ENCODE measurements around the gene LRCH1.

Gene LRCH1

DNA sequence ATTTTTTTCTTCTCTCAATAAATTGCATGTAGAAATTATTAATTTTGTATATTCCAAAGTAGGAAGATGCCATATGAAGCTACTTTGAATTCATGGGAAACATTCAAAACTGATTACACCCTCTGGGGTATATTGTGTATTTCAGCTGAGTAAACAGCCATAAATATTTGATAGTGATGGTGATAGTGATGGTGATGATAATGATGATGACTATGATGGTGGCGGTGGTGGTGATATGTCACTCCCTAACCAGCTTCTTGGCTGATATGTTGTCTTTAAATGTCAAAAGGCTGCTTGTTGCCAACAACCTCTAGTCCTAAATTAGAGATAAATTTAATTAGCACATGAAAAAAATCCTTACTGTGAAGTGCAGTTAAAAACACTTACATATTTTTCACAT is 102.0 kb downstream of the LRCH1 start:
- H3K4me3 ChIP-seq (ENCODE audit: low read depth, low read length): no peak overlapping the region
- H3K36me3 ChIP-seq (ENCODE audit: control insufficient read depth, insufficient read depth, low read length): no peaks in the 10 kb centered on the region
- H3K27me3 ChIP-seq (ENCODE audit: control insufficient read depth, insufficient read depth, low read length): no peaks in the 10 kb centered on the region
- no peak overlapping the region for H3K9ac ChIP-seq (ENCODE audit: low read depth, low read length)
- H3K4me1 ChIP-seq (ENCODE audit: control insufficient read depth, insufficient read depth, low read length): no peaks in the 10 kb centered on the region
- H3K9me3 ChIP-seq (ENCODE audit: control insufficient read depth, insufficient read depth, low read length): no peaks in the 10 kb centered on the region

DNA sequence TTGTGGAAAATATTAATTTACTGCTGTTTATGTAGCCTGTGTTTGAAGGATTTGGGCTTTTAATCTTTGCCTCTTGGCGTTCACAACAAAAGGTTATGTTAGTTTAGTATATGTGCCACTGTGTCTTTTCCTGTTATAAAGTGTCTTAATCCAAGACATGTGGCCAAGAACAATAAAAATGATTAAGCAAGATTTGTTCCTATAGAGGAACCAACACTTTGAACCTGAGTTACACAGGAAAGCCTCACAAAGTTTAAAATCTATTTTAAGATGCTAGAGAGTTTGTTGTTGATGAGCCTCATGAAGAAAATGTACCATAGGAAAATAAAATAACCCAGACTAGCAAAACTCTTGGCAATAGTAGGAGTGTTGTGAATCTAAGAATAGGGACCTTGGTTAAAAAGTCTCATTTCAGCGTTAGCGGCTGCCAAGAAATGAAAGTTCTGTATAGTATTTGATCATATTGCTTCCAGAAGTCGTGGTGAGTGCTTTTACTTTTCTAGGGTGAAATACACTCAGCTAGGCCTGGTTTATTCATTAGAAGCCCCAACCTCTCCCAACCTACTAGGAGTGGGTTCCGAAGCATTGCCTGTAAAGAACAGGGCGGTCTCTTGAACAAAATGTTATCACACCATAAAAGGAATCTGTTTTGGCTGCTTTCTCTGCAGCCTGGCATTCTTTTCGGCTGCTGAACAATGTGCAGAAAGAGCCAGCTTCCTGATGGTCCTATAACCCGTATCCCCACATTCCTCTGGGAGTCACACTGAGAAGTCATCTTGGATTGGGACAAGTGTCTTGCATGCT is 102.6 kb downstream of the LRCH1 start:
- H3K27me3 ChIP-seq (ENCODE audit: control insufficient read depth, insufficient read depth, low read length): no peaks in the 10 kb centered on the region
- H3K9ac ChIP-seq (ENCODE audit: low read depth, low read length): no peak overlapping the region
- no peaks in the 10 kb centered on the region for H3K9me3 ChIP-seq (ENCODE audit: control insufficient read depth, insufficient read depth, low read length)
- H3K4me1 ChIP-seq (ENCODE audit: control insufficient read depth, insufficient read depth, low read length): no peaks in the 10 kb centered on the region
- H3K36me3 ChIP-seq (ENCODE audit: control insufficient read depth, insufficient read depth, low read length): no peaks in the 10 kb centered on the region
- no peak overlapping the region for H3K4me3 ChIP-seq (ENCODE audit: low read depth, low read length)

DNA sequence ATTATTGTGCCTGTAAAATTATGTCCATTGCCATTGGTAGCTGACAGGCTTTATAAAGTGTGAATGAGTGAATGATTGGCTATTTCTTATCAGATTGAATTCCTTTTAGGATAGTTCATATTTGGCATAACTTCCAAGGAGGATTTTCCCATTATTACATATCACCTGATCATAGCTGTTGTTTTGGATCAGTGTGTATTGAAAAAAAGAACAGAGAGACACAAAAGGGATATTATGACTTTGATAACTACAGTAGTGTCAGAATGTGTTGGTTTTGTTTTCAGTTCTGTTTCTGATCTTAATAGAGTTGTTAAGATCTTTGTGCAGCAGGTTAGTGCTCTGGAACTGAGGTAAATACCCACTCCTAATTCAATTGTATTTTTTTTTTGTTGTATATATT is 103.8 kb downstream of the LRCH1 start:
- H3K4me3 ChIP-seq (ENCODE audit: low read depth, low read length): no peak overlapping the region
- no peaks in the 10 kb centered on the region for H3K9me3 ChIP-seq (ENCODE audit: control insufficient read depth, insufficient read depth, low read length)
- no peaks in the 10 kb centered on the region for H3K36me3 ChIP-seq (ENCODE audit: control insufficient read depth, insufficient read depth, low read length)
- H3K27me3 ChIP-seq (ENCODE audit: control insufficient read depth, insufficient read depth, low read length): no peaks in the 10 kb centered on the region
- no peaks in the 10 kb centered on the region for H3K4me1 ChIP-seq (ENCODE audit: control insufficient read depth, insufficient read depth, low read length)
- H3K9ac ChIP-seq (ENCODE audit: low read depth, low read length): no peak overlapping the region

DNA sequence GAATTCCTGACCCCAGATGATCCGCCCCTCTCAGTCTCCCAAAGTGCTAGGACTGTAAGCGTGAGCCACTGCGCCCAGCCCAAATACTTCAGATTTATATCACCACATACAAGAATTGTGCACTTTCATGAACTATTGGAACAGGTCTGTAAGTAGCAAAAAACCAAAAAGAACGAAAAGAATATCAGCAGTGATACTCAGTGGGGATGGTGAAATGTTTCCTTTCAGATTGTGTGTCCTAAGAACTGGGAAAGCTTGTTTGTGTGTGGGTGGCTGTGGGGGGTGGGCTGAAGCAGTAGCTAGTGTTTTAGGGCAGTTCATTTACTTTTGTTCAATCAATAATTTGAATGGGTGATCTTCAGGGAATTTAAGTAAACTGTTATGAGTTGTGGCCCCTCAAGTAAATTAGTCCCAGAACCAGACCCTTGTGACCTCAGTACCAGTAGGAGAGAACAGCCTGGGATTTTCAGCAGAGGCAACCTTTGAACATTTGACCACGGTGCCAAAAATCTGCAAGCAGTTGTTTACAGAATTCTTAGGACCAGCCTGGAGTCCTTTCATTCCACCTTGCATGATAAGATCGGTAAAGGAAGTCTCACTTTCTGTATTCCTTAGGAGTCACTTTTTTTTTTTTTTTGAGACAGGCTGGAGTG is 106.6 kb downstream of the LRCH1 start:
- Histone ChIP-seq H3K9me3 (ENCODE audit: control insufficient read depth, insufficient read depth, low read length) (no peaks in the 10 kb centered on the region), H3K4me3 (ENCODE audit: low read depth, low read length) (no peak overlapping the region), H3K36me3 (ENCODE audit: control insufficient read depth, insufficient read depth, low read length) (no peaks in the 10 kb centered on the region), H3K27me3 (ENCODE audit: control insufficient read depth, insufficient read depth, low read length) (no peaks in the 10 kb centered on the region), H3K4me1 (ENCODE audit: control insufficient read depth, insufficient read depth, low read length) (peaks cover 8% of the 10 kb centered on the region), H3K9ac (ENCODE audit: low read depth, low read length) (no peak overlapping the region)

DNA sequence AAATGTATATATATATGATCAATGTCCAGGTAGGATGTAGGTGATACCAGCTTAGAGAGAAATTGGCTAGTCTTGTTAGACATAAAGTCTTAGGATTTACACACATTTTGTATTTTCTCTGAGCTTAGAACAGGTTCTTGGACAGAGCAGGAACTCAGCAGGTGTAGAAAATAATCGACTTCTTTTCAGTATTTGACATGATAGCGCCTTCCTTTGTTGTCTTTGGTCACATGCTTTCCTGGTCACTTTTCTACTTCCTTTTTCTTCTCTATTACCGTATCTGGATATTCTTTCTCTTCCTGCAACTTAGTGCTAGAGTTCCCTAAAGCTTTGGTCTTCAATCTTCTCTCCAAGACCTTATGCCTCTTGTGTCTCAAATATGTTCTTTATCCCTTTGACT is 107.4 kb downstream of the LRCH1 start:
- Histone ChIP-seq H3K9ac (ENCODE audit: low read depth, low read length) (no peak overlapping the region), H3K4me3 (ENCODE audit: low read depth, low read length) (no peak overlapping the region), H3K4me1 (ENCODE audit: control insufficient read depth, insufficient read depth, low read length) (peaks cover 12% of the 10 kb centered on the region), H3K9me3 (ENCODE audit: control insufficient read depth, insufficient read depth, low read length) (no peaks in the 10 kb centered on the region), H3K36me3 (ENCODE audit: control insufficient read depth, insufficient read depth, low read length) (no peaks in the 10 kb centered on the region), H3K27me3 (ENCODE audit: control insufficient read depth, insufficient read depth, low read length) (no peaks in the 10 kb centered on the region)

DNA sequence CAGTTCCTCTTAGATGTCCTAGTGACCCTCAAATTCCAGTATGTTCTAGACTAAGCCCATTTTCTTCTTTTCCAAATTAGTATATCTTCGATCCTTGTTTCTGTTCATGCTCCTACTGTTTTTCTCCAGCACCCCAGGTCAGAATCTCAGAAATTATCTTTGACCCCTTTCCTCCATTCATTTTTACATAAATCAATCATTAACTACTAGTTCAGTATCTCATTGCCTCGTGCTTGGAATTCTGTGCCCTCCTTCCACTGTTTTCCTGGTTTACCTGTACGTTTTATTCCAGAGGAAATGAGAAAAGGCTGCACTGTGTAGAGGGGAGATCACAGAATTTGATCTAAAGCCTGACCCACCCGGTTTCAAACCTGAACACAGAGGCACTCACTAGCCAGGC is 107.9 kb downstream of the LRCH1 start:
- Histone ChIP-seq H3K36me3 (ENCODE audit: control insufficient read depth, insufficient read depth, low read length) (no peaks in the 10 kb centered on the region), H3K4me1 (ENCODE audit: control insufficient read depth, insufficient read depth, low read length) (peaks cover 17% of the 10 kb centered on the region), H3K4me3 (ENCODE audit: low read depth, low read length) (no peak overlapping the region), H3K9me3 (ENCODE audit: control insufficient read depth, insufficient read depth, low read length) (no peaks in the 10 kb centered on the region), H3K27me3 (ENCODE audit: control insufficient read depth, insufficient read depth, low read length) (no peaks in the 10 kb centered on the region), H3K9ac (ENCODE audit: low read depth, low read length) (no peak overlapping the region)

DNA sequence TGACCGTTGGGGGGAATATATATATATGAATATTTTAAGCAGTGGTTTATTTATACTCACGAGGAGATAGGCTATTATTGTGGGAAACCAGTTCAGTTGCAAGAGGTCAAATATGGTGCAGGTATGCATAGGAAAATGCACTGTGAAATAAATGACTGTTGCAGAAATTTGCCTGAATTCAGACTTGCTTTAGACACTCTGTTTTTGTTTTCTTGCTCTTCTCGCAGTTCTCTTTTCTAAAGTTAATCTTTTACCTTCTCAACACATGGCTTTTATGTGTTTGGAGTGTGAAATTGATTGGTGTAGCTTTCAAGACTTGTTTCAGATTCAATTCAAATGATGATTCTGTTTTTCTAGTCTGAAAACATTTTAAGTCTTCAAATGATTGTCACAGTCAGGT is 109.7 kb downstream of the LRCH1 start:
- no peaks in the 10 kb centered on the region for H3K9me3 ChIP-seq (ENCODE audit: control insufficient read depth, insufficient read depth, low read length)
- no peaks in the 10 kb centered on the region for H3K36me3 ChIP-seq (ENCODE audit: control insufficient read depth, insufficient read depth, low read length)
- H3K9ac ChIP-seq (ENCODE audit: low read depth, low read length): no peak overlapping the region
- H3K4me3 ChIP-seq (ENCODE audit: low read depth, low read length): no peak overlapping the region
- no peaks in the 10 kb centered on the region for H3K27me3 ChIP-seq (ENCODE audit: control insufficient read depth, insufficient read depth, low read length)
- H3K4me1 ChIP-seq (ENCODE audit: control insufficient read depth, insufficient read depth, low read length): peaks cover 28% of the 10 kb centered on the region

DNA sequence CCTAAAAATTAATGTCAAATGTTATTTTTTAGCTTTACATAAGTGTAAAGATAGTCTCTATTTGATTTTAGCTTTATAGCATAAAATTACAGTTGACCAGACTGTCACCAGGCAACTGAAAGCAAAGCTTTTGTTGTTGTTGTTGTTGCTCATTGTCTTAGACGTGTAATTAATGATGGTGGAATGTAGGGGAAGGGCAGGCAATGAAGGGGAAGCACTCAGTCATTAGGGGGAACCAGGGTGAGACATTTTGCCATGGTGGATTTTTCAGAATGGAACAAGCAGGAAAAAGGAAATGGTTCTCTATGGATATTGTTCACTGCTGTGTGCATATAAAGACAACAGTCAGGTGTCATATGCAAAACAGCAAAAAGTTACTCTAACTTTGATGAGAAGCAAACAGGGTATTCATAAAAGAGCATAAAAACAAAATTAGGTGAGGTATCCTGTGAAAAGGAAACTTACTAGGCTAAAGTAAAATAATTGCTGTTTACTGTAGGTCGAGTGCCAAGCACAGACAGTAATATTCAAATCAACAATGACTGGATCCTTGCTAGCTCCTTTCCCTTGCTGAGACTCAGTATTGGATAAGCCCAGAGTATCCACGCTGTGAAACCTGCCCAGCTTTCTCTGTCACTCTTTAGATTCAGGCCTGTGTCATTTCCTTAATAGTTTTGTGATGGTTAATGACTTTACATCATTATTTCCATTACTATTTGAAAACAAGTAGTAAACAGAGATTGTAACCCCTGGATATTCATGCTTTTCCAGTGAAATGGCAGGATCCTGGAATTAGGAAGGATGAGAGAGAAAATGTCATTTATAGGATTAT is 110.5 kb downstream of the LRCH1 start:
- no peaks in the 10 kb centered on the region for H3K36me3 ChIP-seq (ENCODE audit: control insufficient read depth, insufficient read depth, low read length)
- no peaks in the 10 kb centered on the region for H3K9me3 ChIP-seq (ENCODE audit: control insufficient read depth, insufficient read depth, low read length)
- no peak overlapping the region for H3K9ac ChIP-seq (ENCODE audit: low read depth, low read length)
- H3K27me3 ChIP-seq (ENCODE audit: control insufficient read depth, insufficient read depth, low read length): no peaks in the 10 kb centered on the region
- peaks cover 28% of the 10 kb centered on the region for H3K4me1 ChIP-seq (ENCODE audit: control insufficient read depth, insufficient read depth, low read length)
- no peak overlapping the region for H3K4me3 ChIP-seq (ENCODE audit: low read depth, low read length)

DNA sequence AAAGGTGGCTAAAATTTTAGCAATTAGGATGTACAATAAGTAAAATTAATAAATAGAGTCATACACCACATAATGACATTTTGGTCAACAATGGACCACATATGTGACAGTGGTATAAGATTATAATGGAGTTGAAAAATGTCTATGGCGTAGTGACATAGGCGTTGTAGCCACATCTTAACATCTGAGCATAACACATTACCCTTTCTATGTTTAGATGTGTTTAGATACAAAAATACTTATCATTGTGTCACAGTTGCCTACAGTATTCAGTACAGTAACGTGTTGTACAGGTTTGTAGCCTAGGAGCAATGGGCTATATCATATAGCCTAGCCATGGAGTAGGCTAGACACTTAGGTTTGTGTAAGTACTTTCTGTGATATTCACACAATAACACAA is 111.2 kb downstream of the LRCH1 start:
- no peaks in the 10 kb centered on the region for H3K36me3 ChIP-seq (ENCODE audit: control insufficient read depth, insufficient read depth, low read length)
- H3K9ac ChIP-seq (ENCODE audit: low read depth, low read length): no peak overlapping the region
- H3K4me1 ChIP-seq (ENCODE audit: control insufficient read depth, insufficient read depth, low read length): peaks cover 28% of the 10 kb centered on the region
- no peaks in the 10 kb centered on the region for H3K27me3 ChIP-seq (ENCODE audit: control insufficient read depth, insufficient read depth, low read length)
- no peak overlapping the region for H3K4me3 ChIP-seq (ENCODE audit: low read depth, low read length)
- no peaks in the 10 kb centered on the region for H3K9me3 ChIP-seq (ENCODE audit: control insufficient read depth, insufficient read depth, low read length)

DNA sequence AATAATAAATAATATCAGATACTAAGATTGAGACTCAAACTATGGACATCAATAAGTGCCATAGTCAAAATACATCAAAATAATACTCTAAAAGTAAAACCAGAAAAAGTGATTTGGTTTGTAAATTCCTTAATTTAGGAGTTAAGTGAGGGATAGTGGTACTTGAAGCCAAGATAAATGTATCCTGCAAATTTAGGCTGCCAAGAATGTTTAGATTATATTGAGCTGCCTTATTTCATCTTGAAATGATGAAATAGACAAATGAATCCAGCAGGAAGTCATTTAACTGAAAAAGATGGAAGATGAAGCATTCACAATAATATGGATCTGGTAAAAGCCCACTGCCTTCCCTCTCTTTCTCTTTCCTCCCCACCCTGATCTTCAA is 112.3 kb downstream of the LRCH1 start:
- no peaks in the 10 kb centered on the region for H3K27me3 ChIP-seq (ENCODE audit: control insufficient read depth, insufficient read depth, low read length)
- no peak overlapping the region for H3K4me3 ChIP-seq (ENCODE audit: low read depth, low read length)
- H3K36me3 ChIP-seq (ENCODE audit: control insufficient read depth, insufficient read depth, low read length): no peaks in the 10 kb centered on the region
- H3K4me1 ChIP-seq (ENCODE audit: control insufficient read depth, insufficient read depth, low read length): peaks cover 28% of the 10 kb centered on the region
- H3K9me3 ChIP-seq (ENCODE audit: control insufficient read depth, insufficient read depth, low read length): no peaks in the 10 kb centered on the region
- H3K9ac ChIP-seq (ENCODE audit: low read depth, low read length): no peak overlapping the region

DNA sequence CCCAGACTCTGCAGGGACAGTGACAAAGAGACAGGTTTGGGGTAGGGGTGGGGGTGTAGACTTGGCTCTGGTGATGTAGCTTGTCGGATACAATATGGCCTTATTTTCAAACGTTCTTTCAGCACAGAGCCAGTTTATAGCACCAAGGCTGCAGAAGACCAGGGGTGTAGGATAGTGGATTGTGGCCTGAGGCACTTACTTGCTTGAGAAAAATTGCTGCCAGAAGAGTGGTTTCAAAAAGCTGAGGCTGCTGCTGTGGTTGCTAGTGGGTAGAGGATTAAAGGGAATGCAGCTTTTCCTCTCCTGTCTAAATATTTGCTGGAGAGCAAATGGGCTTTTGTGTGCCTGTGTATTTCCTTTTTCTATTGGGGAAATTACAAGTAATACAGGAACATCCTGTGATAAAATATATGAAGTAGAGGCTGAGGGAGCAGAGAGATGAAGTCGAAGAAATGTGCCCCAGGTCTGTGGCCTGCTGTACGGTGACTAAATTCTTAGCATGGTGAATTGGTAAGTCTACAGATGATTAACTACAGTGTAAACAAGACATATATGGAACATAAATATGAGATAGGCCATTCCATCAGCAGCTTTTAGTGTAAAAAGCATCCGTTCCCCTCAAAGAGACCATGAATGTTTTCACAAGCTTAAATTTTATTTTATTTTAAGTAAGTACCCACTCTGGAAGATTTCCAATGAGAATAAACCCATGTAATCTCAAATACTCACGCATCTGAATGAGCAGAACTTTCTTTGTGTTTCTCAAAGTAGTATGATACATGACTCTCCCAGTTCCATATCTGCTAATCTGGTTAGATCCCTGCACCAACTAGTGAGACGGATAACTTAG is 112.9 kb downstream of the LRCH1 start:
- no peaks in the 10 kb centered on the region for H3K36me3 ChIP-seq (ENCODE audit: control insufficient read depth, insufficient read depth, low read length)
- H3K4me3 ChIP-seq (ENCODE audit: low read depth, low read length): no peak overlapping the region
- H3K9ac ChIP-seq (ENCODE audit: low read depth, low read length): no peak overlapping the region
- H3K27me3 ChIP-seq (ENCODE audit: control insufficient read depth, insufficient read depth, low read length): no peaks in the 10 kb centered on the region
- no peaks in the 10 kb centered on the region for H3K9me3 ChIP-seq (ENCODE audit: control insufficient read depth, insufficient read depth, low read length)
- H3K4me1 ChIP-seq (ENCODE audit: control insufficient read depth, insufficient read depth, low read length): peaks cover 28% of the 10 kb centered on the region

Data from iPS-15b (cell line).